ENCODE data around the gene ANKRD36C. TPM values are rescaled to one million over a fixed set of nuclear protein-coding genes. Genes with fewer than 3 reads are reported as not detected.
"Not testable (repeated sequence)": the region's sequence is repeated elsewhere in the genome, so short reads cannot be mapped to it uniquely, and the experiment has no call there.

The ANKRD36C gene
- total RNA-seq: 54.0 and 57.2 TPM in 2 replicates

- not testable (repeated sequence) for H3K4me1 Mint-ChIP-seq; H3K27me3 Mint-ChIP-seq; H3K9me3 Mint-ChIP-seq; H3K36me3 Mint-ChIP-seq (ENCODE audit: low read depth)
- intact Hi-C loops (cut with micrococcal nuclease): loop anchor here (1.0 to 10.0 kb wide), 5 partner anchors 126 to 813 kb away; partner anchors contain the start of gene TMEM127
- Mint-ChIP-seq H3K27ac (peak within 1 kb of the TSS; percentile 96), H3K4me3 (peak within 1 kb of the TSS; percentile 95)
- peak; percentile 43 for DNase-seq
- CTCF ChIA-PET: interaction anchor here (1.4 to 2.9 kb wide), 5 partner anchors 31 to 563 kb away, joined by 4 to 28 read pairs (median 13); partner anchors contain the start of genes ADRA2B and ASTL
- POLR2A ChIA-PET: interaction anchor here (0.6 kb wide), 1 partner anchor 328 kb away, joined by 3 read pairs; no protein-coding TSS in a partner anchor
- peak; percentile 88 for ATAC-seq (ENCODE audit: low read depth)
Observed at GRCh38 chr2:95991351-95992094, at the start of gene ANKRD36C. Gene ANKRD36C (minus strand): TSS chr2:95991824. CDS start chr2:95991708, 116 bp downstream.

DNA sequence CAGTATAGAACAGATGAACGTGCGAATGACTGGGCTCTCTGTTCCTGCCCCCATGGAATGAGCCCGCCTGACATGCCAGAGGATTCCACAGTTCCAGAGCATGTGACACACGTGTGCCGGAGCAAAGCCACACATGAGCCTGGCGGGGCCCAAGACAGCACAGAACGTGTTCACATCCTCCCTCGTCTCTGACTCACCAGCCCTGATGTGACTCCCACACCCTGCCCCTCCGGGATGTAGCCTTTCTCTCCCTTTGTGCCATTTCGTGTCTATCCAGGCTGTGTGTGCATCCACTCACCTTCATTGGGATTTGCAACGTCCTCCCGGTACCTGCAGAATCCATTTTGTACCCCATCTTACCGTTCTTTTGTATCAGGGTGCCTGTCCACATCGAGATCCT lies 43.9 kb upstream of the ANKRD36C start:
- H3K9me3 Mint-ChIP-seq; H3K27me3 Mint-ChIP-seq; intact Hi-C loops (cut with micrococcal nuclease); ATAC-seq (ENCODE audit: low read depth); H3K4me1 Mint-ChIP-seq; DNase-seq; H3K27ac Mint-ChIP-seq; H3K36me3 Mint-ChIP-seq (ENCODE audit: low read depth); H3K4me3 Mint-ChIP-seq; POLR2A ChIA-PET; CTCF ChIA-PET: not testable (repeated sequence)

DNA sequence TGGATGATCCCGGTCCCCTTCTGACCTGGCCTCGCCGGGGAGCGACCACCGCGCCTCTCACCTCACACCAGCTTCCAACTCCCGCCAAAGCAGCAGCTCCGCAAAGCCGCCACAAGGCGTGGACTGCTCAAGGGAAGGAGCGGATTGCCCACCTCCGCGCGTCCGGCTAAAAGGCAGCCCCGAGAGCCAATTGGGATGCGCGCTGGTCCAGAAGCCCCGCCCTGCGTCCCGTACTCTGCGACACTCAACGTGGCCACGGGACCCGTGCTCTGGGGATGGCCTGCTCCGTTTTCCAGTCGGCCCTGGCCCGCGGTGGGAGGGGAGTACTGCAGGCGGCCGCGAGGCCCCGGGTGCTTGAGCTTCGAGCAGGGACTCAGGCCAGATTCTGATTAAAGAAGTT lies 43.2 kb upstream of the ANKRD36C start, which contains the start of gene GPAT2:
Gene GPAT2 (minus strand): TSS at position 125 of the 400 bp plus-strand sequence. CDS start 2,557 bp downstream, outside the sequence.
- H3K27ac Mint-ChIP-seq; H3K4me1 Mint-ChIP-seq; CTCF ChIA-PET; DNase-seq; H3K9me3 Mint-ChIP-seq; H3K36me3 Mint-ChIP-seq (ENCODE audit: low read depth); POLR2A ChIA-PET; H3K4me3 Mint-ChIP-seq; intact Hi-C loops (cut with micrococcal nuclease); H3K27me3 Mint-ChIP-seq: not testable (repeated sequence)
- ATAC-seq (ENCODE audit: low read depth): peak; percentile 42

- H3K4me3 Mint-ChIP-seq; ATAC-seq (ENCODE audit: low read depth); H3K27ac Mint-ChIP-seq; POLR2A ChIA-PET; H3K27me3 Mint-ChIP-seq; H3K4me1 Mint-ChIP-seq; H3K36me3 Mint-ChIP-seq (ENCODE audit: low read depth); H3K9me3 Mint-ChIP-seq; CTCF ChIA-PET; intact Hi-C loops (cut with micrococcal nuclease); DNase-seq: not testable (repeated sequence)
Observed at GRCh38 chr2:96033997-96034396, 42.4 kb upstream of the ANKRD36C start.

- H3K36me3 Mint-ChIP-seq (ENCODE audit: low read depth); H3K9me3 Mint-ChIP-seq; H3K27me3 Mint-ChIP-seq; DNase-seq; H3K4me3 Mint-ChIP-seq; CTCF ChIA-PET; POLR2A ChIA-PET; ATAC-seq (ENCODE audit: low read depth); H3K27ac Mint-ChIP-seq; H3K4me1 Mint-ChIP-seq: not testable (repeated sequence)
- intact Hi-C loops (cut with micrococcal nuclease): loop anchor here (10.0 kb wide), 4 partner anchors 87 to 477 kb away; partner anchors contain the start of genes ADRA2B, CIAO1, NEURL3 and TMEM127
Observed at GRCh38 chr2:96027725-96028325, 36.2 kb upstream of the ANKRD36C start.

DNA sequence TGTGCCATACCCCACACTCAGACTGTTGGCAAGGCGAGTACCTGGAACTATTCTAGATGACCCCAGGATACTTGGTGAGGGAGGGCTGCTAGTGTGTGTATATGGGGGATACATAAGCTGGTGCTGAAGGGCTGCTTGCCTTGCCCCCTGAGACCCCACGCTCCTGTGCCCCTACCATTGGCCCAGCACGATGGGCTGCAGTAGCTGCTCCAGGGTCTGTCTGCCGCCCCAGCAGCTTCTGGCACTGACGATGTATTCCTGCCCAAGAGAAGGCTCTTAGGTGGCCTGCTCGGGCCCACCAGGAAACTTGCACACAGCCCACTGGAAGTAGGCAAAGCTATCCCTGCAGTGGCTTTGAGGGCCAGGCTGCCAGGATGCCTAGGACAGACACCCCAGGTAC lies 34.1 kb upstream of the ANKRD36C start:
- intact Hi-C loops (cut with micrococcal nuclease): loop anchor here (10.0 kb wide), 4 partner anchors 89 to 479 kb away; partner anchors contain the start of genes ADRA2B, CIAO1, NEURL3 and TMEM127
- DNase-seq; H3K9me3 Mint-ChIP-seq; H3K27me3 Mint-ChIP-seq; H3K4me3 Mint-ChIP-seq; H3K27ac Mint-ChIP-seq; ATAC-seq (ENCODE audit: low read depth); CTCF ChIA-PET; H3K36me3 Mint-ChIP-seq (ENCODE audit: low read depth); POLR2A ChIA-PET; H3K4me1 Mint-ChIP-seq: not testable (repeated sequence)

DNA sequence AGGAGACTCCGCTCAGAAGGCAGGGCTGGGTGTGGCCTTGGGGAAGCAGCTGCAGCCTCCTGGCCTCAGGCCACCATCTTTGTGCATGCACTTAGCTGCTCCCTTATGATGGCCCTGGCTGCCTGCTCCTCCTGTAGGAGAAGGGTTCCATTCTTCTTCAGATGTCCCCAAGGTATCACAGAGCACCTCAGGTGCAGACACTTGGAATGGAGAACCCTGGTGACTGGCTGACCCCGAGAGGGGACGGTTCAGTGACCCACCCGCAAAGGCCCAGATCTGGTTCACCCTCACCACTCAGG lies 33.5 kb upstream of the ANKRD36C start:
- intact Hi-C loops (cut with micrococcal nuclease): loop anchor here (10.0 kb wide), 4 partner anchors 90 to 480 kb away; partner anchors contain the start of genes ADRA2B, CIAO1, NEURL3 and TMEM127
- CTCF ChIA-PET: no interaction called here

More for the DNA sequence above, 33.5 kb upstream of the ANKRD36C start:
- no peak for ATAC-seq (ENCODE audit: low read depth)
- H3K27ac Mint-ChIP-seq: no peak overlapping the region
- TF ChIP-seq, protein P1, sequence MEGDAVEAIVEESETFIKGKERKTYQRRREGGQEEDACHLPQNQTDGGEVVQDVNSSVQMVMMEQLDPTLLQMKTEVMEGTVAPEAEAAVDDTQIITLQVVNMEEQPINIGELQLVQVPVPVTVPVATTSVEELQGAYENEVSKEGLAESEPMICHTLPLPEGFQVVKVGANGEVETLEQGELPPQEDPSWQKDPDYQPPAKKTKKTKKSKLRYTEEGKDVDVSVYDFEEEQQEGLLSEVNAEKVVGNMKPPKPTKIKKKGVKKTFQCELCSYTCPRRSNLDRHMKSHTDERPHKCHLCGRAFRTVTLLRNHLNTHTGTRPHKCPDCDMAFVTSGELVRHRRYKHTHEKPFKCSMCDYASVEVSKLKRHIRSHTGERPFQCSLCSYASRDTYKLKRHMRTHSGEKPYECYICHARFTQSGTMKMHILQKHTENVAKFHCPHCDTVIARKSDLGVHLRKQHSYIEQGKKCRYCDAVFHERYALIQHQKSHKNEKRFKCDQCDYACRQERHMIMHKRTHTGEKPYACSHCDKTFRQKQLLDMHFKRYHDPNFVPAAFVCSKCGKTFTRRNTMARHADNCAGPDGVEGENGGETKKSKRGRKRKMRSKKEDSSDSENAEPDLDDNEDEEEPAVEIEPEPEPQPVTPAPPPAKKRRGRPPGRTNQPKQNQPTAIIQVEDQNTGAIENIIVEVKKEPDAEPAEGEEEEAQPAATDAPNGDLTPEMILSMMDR (IDR thresholded peaks at IDR 0.05): no peak
- POLR2A ChIA-PET: no interaction called here
- no peaks in the 10 kb centered on the region for H3K9me3 Mint-ChIP-seq
- no peaks in the 10 kb centered on the region for H3K4me1 Mint-ChIP-seq
- no peaks in the 10 kb centered on the region for H3K36me3 Mint-ChIP-seq (ENCODE audit: low read depth)
- no peak overlapping the region for H3K4me3 Mint-ChIP-seq
- no peak for DNase-seq
- no peaks in the 10 kb centered on the region for H3K27me3 Mint-ChIP-seq

Data from activated B cell treated with CpG ODN at 0.5 μM for 24 hours (primary cell).